Effector memory CD4-positive, alpha-beta T cell (primary cell): ENCODE results near the gene CPNE2.

ENCODE experiments used
- DNase-seq, 3 donors: peaks; one replicate each; pipeline ENCODE4 v3.0.0-alpha.2; 2020
- H3K27ac ChIP-seq: 2 replicates; pipeline ENCODE4 v1.7.0; 2013; ENCODE audit warnings: mild to moderate bottlenecking, low read length, moderate library complexity; ENCODE audit not compliant: insufficient read depth, poor library complexity, severe bottlenecking
- H3K27me3 ChIP-seq: replicated peaks from 2 replicates; pipeline ENCODE4 v1.7.0; 2013; ENCODE audit warnings: mild to moderate bottlenecking, low read length; ENCODE audit not compliant: insufficient read depth, control insufficient read depth, poor library complexity, severe bottlenecking
- H3K36me3 ChIP-seq: 2 replicates; pipeline ENCODE4 v1.7.0; 2013; ENCODE audit warnings: mild to moderate bottlenecking, low read length, moderate library complexity; ENCODE audit not compliant: control insufficient read depth, insufficient read depth
- H3K4me1 ChIP-seq: 2 replicates; pipeline ENCODE4 v1.7.0; 2013; ENCODE audit warnings: low read length, mild to moderate bottlenecking; ENCODE audit not compliant: control insufficient read depth, insufficient read depth, poor library complexity, severe bottlenecking
- H3K4me3 ChIP-seq: 2 replicates; pipeline ENCODE4 v1.7.0; 2013; ENCODE audit warnings: low read length, low read depth, mild to moderate bottlenecking; ENCODE audit not compliant: insufficient read depth, poor library complexity, severe bottlenecking
- H3K9me3 ChIP-seq: 2 replicates; pipeline ENCODE4 v1.7.0; 2013; ENCODE audit warnings: mild to moderate bottlenecking, low read length, moderate library complexity; ENCODE audit not compliant: control insufficient read depth

The CPNE2 gene

GRCh38 chr16:57123216-57123973 is 31.0 kb downstream of the CPNE2 start:
- Histone ChIP-seq H3K27ac (no peak overlapping the region), H3K9me3 (no peaks in the 10 kb centered on the region), H3K4me3 (no peak overlapping the region), H3K4me1 (peaks cover 6% of the 10 kb centered on the region), H3K36me3 (no peaks in the 10 kb centered on the region), H3K27me3 (no peaks in the 10 kb centered on the region)
- no peak for DNase-seq

- Histone ChIP-seq H3K27ac (no peak overlapping the region), H3K27me3 (no peaks in the 10 kb centered on the region), H3K9me3 (no peaks in the 10 kb centered on the region), H3K4me3 (no peak overlapping the region), H3K4me1 (peaks cover 12% of the 10 kb centered on the region), H3K36me3 (no peaks in the 10 kb centered on the region)
- DNase-seq: no peak
These were observed 31.7 kb downstream of the CPNE2 start for GRCh38 chr16:57123974-57124674.

GRCh38 chr16:57125376-57125775 is 33.0 kb downstream of the CPNE2 start:
- Histone ChIP-seq H3K27ac (no peak overlapping the region), H3K36me3 (no peaks in the 10 kb centered on the region), H3K4me1 (peaks cover 21% of the 10 kb centered on the region), H3K4me3 (no peak overlapping the region), H3K9me3 (no peaks in the 10 kb centered on the region), H3K27me3 (no peaks in the 10 kb centered on the region)
- no peak for DNase-seq

GRCh38 chr16:57125969-57126368 is 33.6 kb downstream of the CPNE2 start:
- Histone ChIP-seq H3K27me3 (no peaks in the 10 kb centered on the region), H3K4me3 (no peak overlapping the region), H3K36me3 (no peaks in the 10 kb centered on the region), H3K4me1 (peaks cover 23% of the 10 kb centered on the region), H3K27ac (no peak overlapping the region), H3K9me3 (no peaks in the 10 kb centered on the region)
- no peak for DNase-seq

- no peak overlapping the region for H3K4me3 ChIP-seq
- H3K27ac ChIP-seq: no peak overlapping the region
- H3K9me3 ChIP-seq: no peaks in the 10 kb centered on the region
- peaks cover 23% of the 10 kb centered on the region for H3K4me1 ChIP-seq
- H3K27me3 ChIP-seq: no peaks in the 10 kb centered on the region
- H3K36me3 ChIP-seq: no peaks in the 10 kb centered on the region
- DNase-seq: no peak
These were observed 34.0 kb downstream of the CPNE2 start for GRCh38 chr16:57126411-57126810.

GRCh38 chr16:57127037-57127763 is 34.8 kb downstream of the CPNE2 start:
- Histone ChIP-seq H3K36me3 (no peaks in the 10 kb centered on the region), H3K27ac (no peak overlapping the region), H3K4me1 (peaks cover 23% of the 10 kb centered on the region), H3K27me3 (no peaks in the 10 kb centered on the region), H3K9me3 (no peaks in the 10 kb centered on the region), H3K4me3 (no peak overlapping the region)
- no peak for DNase-seq

- Histone ChIP-seq H3K4me1 (peaks cover 29% of the 10 kb centered on the region), H3K9me3 (no peaks in the 10 kb centered on the region), H3K4me3 (no peak overlapping the region), H3K27me3 (no peaks in the 10 kb centered on the region), H3K36me3 (no peaks in the 10 kb centered on the region), H3K27ac (no peak overlapping the region)
- DNase-seq: no peak
These were observed 35.5 kb downstream of the CPNE2 start for GRCh38 chr16:57127836-57128235.

GRCh38 chr16:57128771-57129389 is 36.5 kb downstream of the CPNE2 start:
- peak in 2 of 3 donors; percentile 10 to 26 for DNase-seq
- Histone ChIP-seq H3K4me3 (no peak overlapping the region), H3K9me3 (no peaks in the 10 kb centered on the region), H3K36me3 (peaks cover 4% of the 10 kb centered on the region), H3K27me3 (no peaks in the 10 kb centered on the region), H3K27ac (no peak overlapping the region), H3K4me1 (peaks cover 33% of the 10 kb centered on the region)

GRCh38 chr16:57130950-57131321 is 38.6 kb downstream of the CPNE2 start:
- Histone ChIP-seq H3K27ac (peak overlapping the region; percentile 35), H3K4me1 (peaks cover 50% of the 10 kb centered on the region), H3K27me3 (no peaks in the 10 kb centered on the region), H3K9me3 (no peaks in the 10 kb centered on the region), H3K36me3 (peaks cover 4% of the 10 kb centered on the region), H3K4me3 (no peak overlapping the region)
- DNase-seq: no peak
